ENCODE data around the gene FMN1. TPM values are rescaled to one million over a fixed set of nuclear protein-coding genes. Genes with fewer than 3 reads are reported as not detected.

Gene FMN1
- total RNA-seq, 1 experiment from 2014 or later: 4.5 TPM

GRCh38 chr15:32880642-32881041, 313.9 kb downstream of the FMN1 start:
- CTCF ChIA-PET: interaction anchor here (1.3 kb wide), 1 partner anchor 76 kb away, joined by 5 read pairs; no protein-coding TSS in a partner anchor
- peaks cover 7% of the 10 kb centered on the region for H3K4me1 Mint-ChIP-seq
- H3K9me3 Mint-ChIP-seq: no peaks in the 10 kb centered on the region
- H3K36me3 Mint-ChIP-seq: no peaks in the 10 kb centered on the region
- no peak overlapping the region for H3K4me3 Mint-ChIP-seq
- no peak for ATAC-seq
- no peaks in the 10 kb centered on the region for H3K27me3 Mint-ChIP-seq (ENCODE audit: low read depth)
- DNase-seq (ENCODE audit: low spot score): no peak
- POLR2A ChIA-PET: no interaction called here
- no peak overlapping the region for H3K27ac Mint-ChIP-seq
- TF ChIP-seq FOXK1 (CRISPR knock-in tag; IDR thresholded peaks at IDR 0.05) (no peak), CREB1 (CRISPR knock-in tag; IDR thresholded peaks at IDR 0.05) (no peak), ZNF512 (CRISPR knock-in tag; IDR thresholded peaks at IDR 0.05; ENCODE audit: borderline replicate concordance) (no peak), ZNF423 (CRISPR knock-in tag; IDR thresholded peaks at IDR 0.05) (no peak), CREM (CRISPR knock-in tag; IDR thresholded peaks at IDR 0.05) (no peak), ZNF138 (CRISPR knock-in tag; conservative IDR thresholded peaks at IDR 0.05) (no peak), ESRRA (CRISPR knock-in tag; IDR thresholded peaks at IDR 0.05; ENCODE audit: borderline replicate concordance) (no peak), RORB (CRISPR knock-in tag; IDR thresholded peaks at IDR 0.05) (no peak), SOX15 (CRISPR knock-in tag; IDR thresholded peaks at IDR 0.05) (no peak), ZNF416 (CRISPR knock-in tag; IDR thresholded peaks at IDR 0.05) (no peak), PRRX2 (CRISPR knock-in tag; IDR thresholded peaks at IDR 0.05) (no peak), FOXP1 (CRISPR knock-in tag; IDR thresholded peaks at IDR 0.05; ENCODE audit: borderline replicate concordance) (no peak), TEAD1 (CRISPR knock-in tag; IDR thresholded peaks at IDR 0.05) (no peak), NR2C2 (CRISPR knock-in tag; IDR thresholded peaks at IDR 0.05) (no peak)
- TF ChIP-seq, protein P1, sequence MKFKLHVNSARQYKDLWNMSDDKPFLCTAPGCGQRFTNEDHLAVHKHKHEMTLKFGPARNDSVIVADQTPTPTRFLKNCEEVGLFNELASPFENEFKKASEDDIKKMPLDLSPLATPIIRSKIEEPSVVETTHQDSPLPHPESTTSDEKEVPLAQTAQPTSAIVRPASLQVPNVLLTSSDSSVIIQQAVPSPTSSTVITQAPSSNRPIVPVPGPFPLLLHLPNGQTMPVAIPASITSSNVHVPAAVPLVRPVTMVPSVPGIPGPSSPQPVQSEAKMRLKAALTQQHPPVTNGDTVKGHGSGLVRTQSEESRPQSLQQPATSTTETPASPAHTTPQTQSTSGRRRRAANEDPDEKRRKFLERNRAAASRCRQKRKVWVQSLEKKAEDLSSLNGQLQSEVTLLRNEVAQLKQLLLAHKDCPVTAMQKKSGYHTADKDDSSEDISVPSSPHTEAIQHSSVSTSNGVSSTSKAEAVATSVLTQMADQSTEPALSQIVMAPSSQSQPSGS (CRISPR knock-in tag; IDR thresholded peaks at IDR 0.05; ENCODE audit: borderline replicate concordance, low read depth): no peak
- TF ChIP-seq, protein P2, sequence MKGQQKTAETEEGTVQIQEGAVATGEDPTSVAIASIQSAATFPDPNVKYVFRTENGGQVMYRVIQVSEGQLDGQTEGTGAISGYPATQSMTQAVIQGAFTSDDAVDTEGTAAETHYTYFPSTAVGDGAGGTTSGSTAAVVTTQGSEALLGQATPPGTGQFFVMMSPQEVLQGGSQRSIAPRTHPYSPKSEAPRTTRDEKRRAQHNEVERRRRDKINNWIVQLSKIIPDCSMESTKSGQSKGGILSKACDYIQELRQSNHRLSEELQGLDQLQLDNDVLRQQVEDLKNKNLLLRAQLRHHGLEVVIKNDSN (CRISPR knock-in tag; IDR thresholded peaks at IDR 0.05): no peak
- TF ChIP-seq, protein P3, sequence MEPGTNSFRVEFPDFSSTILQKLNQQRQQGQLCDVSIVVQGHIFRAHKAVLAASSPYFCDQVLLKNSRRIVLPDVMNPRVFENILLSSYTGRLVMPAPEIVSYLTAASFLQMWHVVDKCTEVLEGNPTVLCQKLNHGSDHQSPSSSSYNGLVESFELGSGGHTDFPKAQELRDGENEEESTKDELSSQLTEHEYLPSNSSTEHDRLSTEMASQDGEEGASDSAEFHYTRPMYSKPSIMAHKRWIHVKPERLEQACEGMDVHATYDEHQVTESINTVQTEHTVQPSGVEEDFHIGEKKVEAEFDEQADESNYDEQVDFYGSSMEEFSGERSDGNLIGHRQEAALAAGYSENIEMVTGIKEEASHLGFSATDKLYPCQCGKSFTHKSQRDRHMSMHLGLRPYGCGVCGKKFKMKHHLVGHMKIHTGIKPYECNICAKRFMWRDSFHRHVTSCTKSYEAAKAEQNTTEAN (CRISPR knock-in tag; IDR thresholded peaks at IDR 0.05): no peak
- TF ChIP-seq, protein P4, sequence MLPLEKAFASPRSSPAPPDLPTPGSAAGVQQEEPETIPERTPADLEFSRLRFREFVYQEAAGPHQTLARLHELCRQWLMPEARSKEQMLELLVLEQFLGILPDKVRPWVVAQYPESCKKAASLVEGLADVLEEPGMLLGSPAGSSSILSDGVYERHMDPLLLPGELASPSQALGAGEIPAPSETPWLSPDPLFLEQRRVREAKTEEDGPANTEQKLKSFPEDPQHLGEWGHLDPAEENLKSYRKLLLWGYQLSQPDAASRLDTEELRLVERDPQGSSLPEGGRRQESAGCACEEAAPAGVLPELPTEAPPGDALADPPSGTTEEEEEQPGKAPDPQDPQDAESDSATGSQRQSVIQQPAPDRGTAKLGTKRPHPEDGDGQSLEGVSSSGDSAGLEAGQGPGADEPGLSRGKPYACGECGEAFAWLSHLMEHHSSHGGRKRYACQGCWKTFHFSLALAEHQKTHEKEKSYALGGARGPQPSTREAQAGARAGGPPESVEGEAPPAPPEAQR (CRISPR knock-in tag; IDR thresholded peaks at IDR 0.05): no peak
- TF ChIP-seq, protein P5, sequence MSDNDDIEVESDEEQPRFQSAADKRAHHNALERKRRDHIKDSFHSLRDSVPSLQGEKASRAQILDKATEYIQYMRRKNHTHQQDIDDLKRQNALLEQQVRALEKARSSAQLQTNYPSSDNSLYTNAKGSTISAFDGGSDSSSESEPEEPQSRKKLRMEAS (CRISPR knock-in tag; IDR thresholded peaks at IDR 0.05): no peak
- TF ChIP-seq, protein P6, sequence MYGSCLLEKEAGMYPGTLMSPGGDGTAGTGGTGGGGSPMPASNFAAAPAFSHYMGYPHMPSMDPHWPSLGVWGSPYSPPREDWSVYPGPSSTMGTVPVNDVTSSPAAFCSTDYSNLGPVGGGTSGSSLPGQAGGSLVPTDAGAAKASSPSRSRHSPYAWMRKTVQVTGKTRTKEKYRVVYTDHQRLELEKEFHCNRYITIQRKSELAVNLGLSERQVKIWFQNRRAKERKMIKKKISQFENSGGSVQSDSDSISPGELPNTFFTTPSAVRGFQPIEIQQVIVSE (CRISPR knock-in tag; IDR thresholded peaks at IDR 0.05; ENCODE audit: borderline replicate concordance): no peak

DNA sequence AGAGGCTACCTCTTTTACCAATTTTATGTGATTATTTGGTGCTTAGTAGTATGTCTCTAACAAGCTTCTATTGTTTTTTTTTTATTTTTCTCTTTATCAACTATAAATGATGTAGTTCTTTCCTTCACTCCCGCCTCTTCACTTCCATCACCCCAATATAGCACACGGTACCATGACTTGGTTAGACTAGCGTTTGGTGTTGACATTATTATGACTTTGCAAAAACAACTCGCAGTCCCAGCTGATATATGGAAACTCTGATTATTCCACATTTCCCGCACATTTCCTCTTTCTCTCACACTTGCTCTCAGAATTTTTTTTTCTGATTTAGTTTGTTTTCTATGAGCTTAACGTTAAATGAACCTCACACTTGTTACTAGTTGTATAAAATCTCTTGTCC, 314.5 kb downstream of the FMN1 start:
- no peak overlapping the region for H3K4me3 Mint-ChIP-seq
- H3K27ac Mint-ChIP-seq: no peak overlapping the region
- ChIA-PET CTCF (no interaction called here), POLR2A (no interaction called here)
- peaks cover 7% of the 10 kb centered on the region for H3K4me1 Mint-ChIP-seq
- DNase-seq (ENCODE audit: low spot score) (no peak), ATAC-seq (no peak)
- no peaks in the 10 kb centered on the region for H3K36me3 Mint-ChIP-seq
- no peaks in the 10 kb centered on the region for H3K9me3 Mint-ChIP-seq
- no peaks in the 10 kb centered on the region for H3K27me3 Mint-ChIP-seq (ENCODE audit: low read depth)
- TF ChIP-seq HMGA2 (CRISPR knock-in tag; IDR thresholded peaks at IDR 0.05) (no peak), USF2 (CRISPR knock-in tag; IDR thresholded peaks at IDR 0.05) (no peak), ATF3 (CRISPR knock-in tag; conservative IDR thresholded peaks at IDR 0.05) (no peak)
- TF ChIP-seq, protein P7, sequence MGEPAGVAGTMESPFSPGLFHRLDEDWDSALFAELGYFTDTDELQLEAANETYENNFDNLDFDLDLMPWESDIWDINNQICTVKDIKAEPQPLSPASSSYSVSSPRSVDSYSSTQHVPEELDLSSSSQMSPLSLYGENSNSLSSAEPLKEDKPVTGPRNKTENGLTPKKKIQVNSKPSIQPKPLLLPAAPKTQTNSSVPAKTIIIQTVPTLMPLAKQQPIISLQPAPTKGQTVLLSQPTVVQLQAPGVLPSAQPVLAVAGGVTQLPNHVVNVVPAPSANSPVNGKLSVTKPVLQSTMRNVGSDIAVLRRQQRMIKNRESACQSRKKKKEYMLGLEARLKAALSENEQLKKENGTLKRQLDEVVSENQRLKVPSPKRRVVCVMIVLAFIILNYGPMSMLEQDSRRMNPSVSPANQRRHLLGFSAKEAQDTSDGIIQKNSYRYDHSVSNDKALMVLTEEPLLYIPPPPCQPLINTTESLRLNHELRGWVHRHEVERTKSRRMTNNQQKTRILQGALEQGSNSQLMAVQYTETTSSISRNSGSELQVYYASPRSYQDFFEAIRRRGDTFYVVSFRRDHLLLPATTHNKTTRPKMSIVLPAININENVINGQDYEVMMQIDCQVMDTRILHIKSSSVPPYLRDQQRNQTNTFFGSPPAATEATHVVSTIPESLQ (CRISPR knock-in tag; IDR thresholded peaks at IDR 0.05): no peak
